ENCODE measurements around the gene RABEP1.

DNA sequence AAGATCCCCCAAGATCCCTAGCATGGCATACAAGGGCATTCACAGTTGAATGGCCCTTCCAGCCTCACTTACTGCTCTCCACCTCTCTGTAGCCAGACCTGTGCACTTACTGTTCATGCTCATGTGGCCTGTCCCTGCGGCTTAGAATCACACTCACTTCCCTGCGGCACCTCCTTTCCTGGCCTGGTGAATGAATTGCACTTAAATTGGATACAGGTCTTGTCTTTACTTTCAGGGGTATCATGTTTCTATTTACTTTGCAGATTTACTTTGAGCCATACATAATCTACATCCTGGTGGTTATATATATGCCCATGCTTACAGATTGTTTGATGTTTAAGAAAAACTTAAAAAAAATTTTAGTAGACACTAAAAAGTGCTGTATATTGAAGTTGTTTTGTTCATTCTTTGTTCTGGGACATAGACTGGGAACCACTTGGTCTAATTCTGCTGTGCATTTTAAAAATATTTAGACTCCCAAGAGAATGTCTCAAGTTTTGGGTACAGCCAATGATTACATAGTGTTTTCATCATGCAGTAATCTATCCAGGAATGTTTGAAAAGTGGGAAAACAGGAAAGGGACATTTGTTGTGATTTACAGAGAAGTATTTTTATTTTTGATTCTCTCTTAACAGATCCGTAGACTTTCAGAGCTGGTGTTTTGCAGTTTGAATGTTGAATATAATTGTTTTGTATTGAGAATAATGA, 73.5 kb downstream of the RABEP1 start:
- TF ChIP-seq, protein P1, sequence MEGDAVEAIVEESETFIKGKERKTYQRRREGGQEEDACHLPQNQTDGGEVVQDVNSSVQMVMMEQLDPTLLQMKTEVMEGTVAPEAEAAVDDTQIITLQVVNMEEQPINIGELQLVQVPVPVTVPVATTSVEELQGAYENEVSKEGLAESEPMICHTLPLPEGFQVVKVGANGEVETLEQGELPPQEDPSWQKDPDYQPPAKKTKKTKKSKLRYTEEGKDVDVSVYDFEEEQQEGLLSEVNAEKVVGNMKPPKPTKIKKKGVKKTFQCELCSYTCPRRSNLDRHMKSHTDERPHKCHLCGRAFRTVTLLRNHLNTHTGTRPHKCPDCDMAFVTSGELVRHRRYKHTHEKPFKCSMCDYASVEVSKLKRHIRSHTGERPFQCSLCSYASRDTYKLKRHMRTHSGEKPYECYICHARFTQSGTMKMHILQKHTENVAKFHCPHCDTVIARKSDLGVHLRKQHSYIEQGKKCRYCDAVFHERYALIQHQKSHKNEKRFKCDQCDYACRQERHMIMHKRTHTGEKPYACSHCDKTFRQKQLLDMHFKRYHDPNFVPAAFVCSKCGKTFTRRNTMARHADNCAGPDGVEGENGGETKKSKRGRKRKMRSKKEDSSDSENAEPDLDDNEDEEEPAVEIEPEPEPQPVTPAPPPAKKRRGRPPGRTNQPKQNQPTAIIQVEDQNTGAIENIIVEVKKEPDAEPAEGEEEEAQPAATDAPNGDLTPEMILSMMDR (IDR thresholded peaks at IDR 0.05; ENCODE audit: insufficient read depth, low read length) = no peak
- TF ChIP-seq POLR2AphosphoS5 (IDR thresholded peaks at IDR 0.05; ENCODE audit: low read depth) = no peak

Measured in HL-60 (cell line).